WTC11 (cell line): ENCODE data around the gene LRRFIP2. TPM values are rescaled to one million over a fixed set of nuclear protein-coding genes. Genes with fewer than 3 reads are reported as not detected.

Source experiments
- ATAC-seq: fragments of 200-7000 bp; cut with Tn5 transposase; 2 replicates; pipeline ENCODE4 v1.10.0; 2021; ENCODE audit warnings: mild to moderate bottlenecking, moderate library complexity
- CTCF ChIA-PET: fragments of 300-600 bp; sonication (Branson Sonifier 250); formaldehyde crosslinking; loops from one replicate; lab custom pipeline; 2021; ENCODE audit warnings: antibody characterized with exemption; lab: Charles Lee
- POLR2A ChIA-PET: fragments of 350-600 bp; sonication (Branson Sonifier 250); formaldehyde crosslinking; loops from one replicate; lab custom pipeline; 2021; ENCODE audit warnings: antibody characterized with exemption; lab: Charles Lee
- DNase-seq: peaks from one replicate; pipeline ENCODE4 v3.0.0; 2021; ENCODE audit warnings: low spot score
- H3K27ac Mint-ChIP-seq: 2 replicates; pipeline ENCODE4 v1.8.0; 2021; ENCODE audit warnings: mixed read lengths
- H3K27me3 Mint-ChIP-seq: 2 replicates; pipeline ENCODE4 v1.8.0; 2021; ENCODE audit warnings: low read depth, mild to moderate bottlenecking, moderate library complexity, mixed read lengths
- H3K36me3 Mint-ChIP-seq: 2 replicates; pipeline ENCODE4 v1.8.0; 2021; ENCODE audit warnings: mixed read lengths
- H3K4me1 Mint-ChIP-seq: 2 replicates; pipeline ENCODE4 v1.8.0; 2022; ENCODE audit warnings: mixed read lengths
- H3K4me3 Mint-ChIP-seq: 2 replicates; pipeline ENCODE4 v1.8.0; 2021; ENCODE audit warnings: mild to moderate bottlenecking, moderate library complexity, mixed read lengths
- H3K9me3 Mint-ChIP-seq: 2 replicates; pipeline ENCODE4 v1.8.0; 2021; ENCODE audit warnings: mixed read lengths
- CBFB ChIP-seq: sonication (generic); formaldehyde crosslinking; IDR thresholded peaks from 2 replicates; pipeline ENCODE4 v1.8.1; 2022; ENCODE audit warnings: mild to moderate bottlenecking, low read depth, missing genetic modification reagents
- CREB1 ChIP-seq: sonication (generic); formaldehyde crosslinking; IDR thresholded peaks from 2 replicates; pipeline ENCODE4 v1.8.0; 2023; ENCODE audit warnings: mild to moderate bottlenecking, missing genetic modification reagents
- EMX1 ChIP-seq: fragments of 250-450 bp; sonication (Bioruptor Pico); IDR thresholded peaks from 2 replicates; pipeline ENCODE4 v1.8.0; 2021; ENCODE audit warnings: mild to moderate bottlenecking
- FOXJ3 ChIP-seq: sonication (generic); formaldehyde crosslinking; IDR thresholded peaks from 2 replicates; pipeline ENCODE4 v1.9.0; 2021; ENCODE audit warnings: missing genetic modification reagents, mild to moderate bottlenecking, borderline replicate concordance
- GRHL2 ChIP-seq: fragments of 250-450 bp; sonication (Bioruptor Pico); IDR thresholded peaks from 2 replicates; pipeline ENCODE4 v1.8.0; 2022; ENCODE audit warnings: mild to moderate bottlenecking, moderate library complexity; ENCODE audit not compliant: insufficient replicate concordance, severe bottlenecking
- IRF2 ChIP-seq: sonication (generic); formaldehyde crosslinking; IDR thresholded peaks from 2 replicates; pipeline ENCODE4 v1.8.0; 2022; ENCODE audit warnings: low read depth, missing genetic modification reagents, borderline replicate concordance
- KAT7 ChIP-seq: sonication (generic); formaldehyde crosslinking; IDR thresholded peaks from 2 replicates; pipeline ENCODE4 v1.8.1; 2023; ENCODE audit warnings: missing genetic modification reagents, mild to moderate bottlenecking, borderline replicate concordance
- NR1H2 ChIP-seq: sonication (generic); formaldehyde crosslinking; IDR thresholded peaks from 2 replicates; pipeline ENCODE4 v1.9.0; 2021; ENCODE audit warnings: mild to moderate bottlenecking, moderate library complexity, missing genetic modification reagents
- PRRX2 ChIP-seq: fragments of 250-450 bp; sonication (Bioruptor Pico); IDR thresholded peaks from 2 replicates; pipeline ENCODE4 v1.8.0; 2021; ENCODE audit warnings: mild to moderate bottlenecking
- SMAD3 ChIP-seq: sonication (generic); formaldehyde crosslinking; IDR thresholded peaks from 2 replicates; pipeline ENCODE4 v1.8.0; 2022; ENCODE audit warnings: missing genetic modification reagents, mild to moderate bottlenecking, borderline replicate concordance
- ZNF263 ChIP-seq: sonication (generic); formaldehyde crosslinking; IDR thresholded peaks from 2 replicates; pipeline ENCODE4 v1.8.1; 2022; ENCODE audit warnings: low read depth, mild to moderate bottlenecking, moderate library complexity, missing genetic modification reagents
- total RNA-seq: library from RNA; stranded (reverse); gene quantifications from 3 replicates; pipeline ENCODE4 v1.2.3, GENCODE V29; 2021
- TF ChIP-seq, protein P1 (sequence below): sonication (generic); formaldehyde crosslinking; IDR thresholded peaks from 2 replicates; pipeline ENCODE4 v1.8.1; 2022; ENCODE audit warnings: missing genetic modification reagents, borderline replicate concordance
- TF ChIP-seq, protein P2 (sequence below): sonication (generic); formaldehyde crosslinking; IDR thresholded peaks from 2 replicates; pipeline ENCODE4 v1.8.1; 2023; ENCODE audit warnings: mild to moderate bottlenecking, missing genetic modification reagents, moderate library complexity
- TF ChIP-seq, protein P3 (sequence below): sonication (generic); formaldehyde crosslinking; IDR thresholded peaks from 2 replicates; pipeline ENCODE4 v1.8.0; 2023; ENCODE audit warnings: missing genetic modification reagents, mild to moderate bottlenecking, borderline replicate concordance
- TF ChIP-seq, protein P4 (sequence below): fragments of 250-450 bp; sonication (Bioruptor Pico); IDR thresholded peaks from 2 replicates; pipeline ENCODE4 v1.9.0; 2021; ENCODE audit warnings: mild to moderate bottlenecking, borderline replicate concordance
- TF ChIP-seq, protein P5 (sequence below): sonication (generic); formaldehyde crosslinking; IDR thresholded peaks from 2 replicates; pipeline ENCODE4 v1.8.0; 2022; ENCODE audit warnings: mild to moderate bottlenecking, missing genetic modification reagents
- TF ChIP-seq, protein P6 (sequence below): sonication (generic); formaldehyde crosslinking; IDR thresholded peaks from 2 replicates; pipeline ENCODE4 v1.8.1; 2022; ENCODE audit warnings: low read depth, mild to moderate bottlenecking, moderate library complexity, missing genetic modification reagents, borderline replicate concordance
- TF ChIP-seq, protein P7 (sequence below): sonication (generic); formaldehyde crosslinking; conservative IDR thresholded peaks from 2 replicates; pipeline ENCODE4 v1.8.1; 2022; ENCODE audit warnings: mild to moderate bottlenecking, missing genetic modification reagents
- TF ChIP-seq, protein P8 (sequence below): fragments of 250-450 bp; sonication (Bioruptor Pico); conservative IDR thresholded peaks from 2 replicates; pipeline ENCODE4 v1.9.0; 2021; ENCODE audit warnings: mild to moderate bottlenecking

The LRRFIP2 gene
- total RNA-seq, 1 experiment from 2014 or later, result 23.7 TPM

DNA sequence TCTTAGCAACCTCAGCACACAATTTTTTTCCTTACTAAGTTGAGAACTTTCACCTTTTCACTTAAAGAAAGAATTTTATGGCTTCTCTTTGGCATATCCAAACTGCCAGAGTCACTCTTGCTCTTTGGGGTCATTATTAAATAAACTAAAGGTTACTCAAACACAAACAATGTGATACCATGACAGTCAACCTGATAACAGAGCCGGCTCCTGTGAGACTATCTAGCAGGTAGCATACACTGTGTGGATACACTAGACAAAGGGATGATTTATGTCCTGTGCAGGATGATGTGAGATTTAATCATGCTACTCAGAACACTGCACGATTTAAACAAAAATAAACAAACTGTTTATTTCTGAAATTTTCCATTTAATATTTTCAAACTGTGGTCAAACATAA, 35.6 kb downstream of the LRRFIP2 start:
- H3K36me3 Mint-ChIP-seq, result peaks cover 8% of the 10 kb centered on the region
- no peak for TF ChIP-seq IRF2
- TF ChIP-seq CREB1 (CRISPR knock-in tag), result no peak
- no peak for TF ChIP-seq KAT7 (CRISPR knock-in tag)
- no peak for TF ChIP-seq SMAD3
- no peak for TF ChIP-seq ZNF263 (CRISPR knock-in tag)
- TF ChIP-seq FOXJ3 (CRISPR knock-in tag), result no peak
- no peak for TF ChIP-seq PRRX2 (CRISPR knock-in tag)
- no peak for TF ChIP-seq EMX1 (CRISPR knock-in tag)
- TF ChIP-seq, protein P1, sequence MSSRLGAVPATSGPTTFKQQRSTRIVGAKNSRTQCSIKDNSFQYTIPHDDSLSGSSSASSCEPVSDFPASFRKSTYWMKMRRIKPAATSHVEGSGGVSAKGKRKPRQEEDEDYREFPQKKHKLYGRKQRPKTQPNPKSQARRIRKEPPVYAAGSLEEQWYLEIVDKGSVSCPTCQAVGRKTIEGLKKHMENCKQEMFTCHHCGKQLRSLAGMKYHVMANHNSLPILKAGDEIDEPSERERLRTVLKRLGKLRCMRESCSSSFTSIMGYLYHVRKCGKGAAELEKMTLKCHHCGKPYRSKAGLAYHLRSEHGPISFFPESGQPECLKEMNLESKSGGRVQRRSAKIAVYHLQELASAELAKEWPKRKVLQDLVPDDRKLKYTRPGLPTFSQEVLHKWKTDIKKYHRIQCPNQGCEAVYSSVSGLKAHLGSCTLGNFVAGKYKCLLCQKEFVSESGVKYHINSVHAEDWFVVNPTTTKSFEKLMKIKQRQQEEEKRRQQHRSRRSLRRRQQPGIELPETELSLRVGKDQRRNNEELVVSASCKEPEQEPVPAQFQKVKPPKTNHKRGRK (CRISPR knock-in tag), result no peak
- TF ChIP-seq, protein P2, sequence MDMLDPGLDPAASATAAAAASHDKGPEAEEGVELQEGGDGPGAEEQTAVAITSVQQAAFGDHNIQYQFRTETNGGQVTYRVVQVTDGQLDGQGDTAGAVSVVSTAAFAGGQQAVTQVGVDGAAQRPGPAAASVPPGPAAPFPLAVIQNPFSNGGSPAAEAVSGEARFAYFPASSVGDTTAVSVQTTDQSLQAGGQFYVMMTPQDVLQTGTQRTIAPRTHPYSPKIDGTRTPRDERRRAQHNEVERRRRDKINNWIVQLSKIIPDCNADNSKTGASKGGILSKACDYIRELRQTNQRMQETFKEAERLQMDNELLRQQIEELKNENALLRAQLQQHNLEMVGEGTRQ (CRISPR knock-in tag), result no peak
- TF ChIP-seq, protein P3, sequence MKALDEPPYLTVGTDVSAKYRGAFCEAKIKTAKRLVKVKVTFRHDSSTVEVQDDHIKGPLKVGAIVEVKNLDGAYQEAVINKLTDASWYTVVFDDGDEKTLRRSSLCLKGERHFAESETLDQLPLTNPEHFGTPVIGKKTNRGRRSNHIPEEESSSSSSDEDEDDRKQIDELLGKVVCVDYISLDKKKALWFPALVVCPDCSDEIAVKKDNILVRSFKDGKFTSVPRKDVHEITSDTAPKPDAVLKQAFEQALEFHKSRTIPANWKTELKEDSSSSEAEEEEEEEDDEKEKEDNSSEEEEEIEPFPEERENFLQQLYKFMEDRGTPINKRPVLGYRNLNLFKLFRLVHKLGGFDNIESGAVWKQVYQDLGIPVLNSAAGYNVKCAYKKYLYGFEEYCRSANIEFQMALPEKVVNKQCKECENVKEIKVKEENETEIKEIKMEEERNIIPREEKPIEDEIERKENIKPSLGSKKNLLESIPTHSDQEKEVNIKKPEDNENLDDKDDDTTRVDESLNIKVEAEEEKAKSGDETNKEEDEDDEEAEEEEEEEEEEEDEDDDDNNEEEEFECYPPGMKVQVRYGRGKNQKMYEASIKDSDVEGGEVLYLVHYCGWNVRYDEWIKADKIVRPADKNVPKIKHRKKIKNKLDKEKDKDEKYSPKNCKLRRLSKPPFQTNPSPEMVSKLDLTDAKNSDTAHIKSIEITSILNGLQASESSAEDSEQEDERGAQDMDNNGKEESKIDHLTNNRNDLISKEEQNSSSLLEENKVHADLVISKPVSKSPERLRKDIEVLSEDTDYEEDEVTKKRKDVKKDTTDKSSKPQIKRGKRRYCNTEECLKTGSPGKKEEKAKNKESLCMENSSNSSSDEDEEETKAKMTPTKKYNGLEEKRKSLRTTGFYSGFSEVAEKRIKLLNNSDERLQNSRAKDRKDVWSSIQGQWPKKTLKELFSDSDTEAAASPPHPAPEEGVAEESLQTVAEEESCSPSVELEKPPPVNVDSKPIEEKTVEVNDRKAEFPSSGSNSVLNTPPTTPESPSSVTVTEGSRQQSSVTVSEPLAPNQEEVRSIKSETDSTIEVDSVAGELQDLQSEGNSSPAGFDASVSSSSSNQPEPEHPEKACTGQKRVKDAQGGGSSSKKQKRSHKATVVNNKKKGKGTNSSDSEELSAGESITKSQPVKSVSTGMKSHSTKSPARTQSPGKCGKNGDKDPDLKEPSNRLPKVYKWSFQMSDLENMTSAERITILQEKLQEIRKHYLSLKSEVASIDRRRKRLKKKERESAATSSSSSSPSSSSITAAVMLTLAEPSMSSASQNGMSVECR (CRISPR knock-in tag), result no peak
- TF ChIP-seq, protein P4, sequence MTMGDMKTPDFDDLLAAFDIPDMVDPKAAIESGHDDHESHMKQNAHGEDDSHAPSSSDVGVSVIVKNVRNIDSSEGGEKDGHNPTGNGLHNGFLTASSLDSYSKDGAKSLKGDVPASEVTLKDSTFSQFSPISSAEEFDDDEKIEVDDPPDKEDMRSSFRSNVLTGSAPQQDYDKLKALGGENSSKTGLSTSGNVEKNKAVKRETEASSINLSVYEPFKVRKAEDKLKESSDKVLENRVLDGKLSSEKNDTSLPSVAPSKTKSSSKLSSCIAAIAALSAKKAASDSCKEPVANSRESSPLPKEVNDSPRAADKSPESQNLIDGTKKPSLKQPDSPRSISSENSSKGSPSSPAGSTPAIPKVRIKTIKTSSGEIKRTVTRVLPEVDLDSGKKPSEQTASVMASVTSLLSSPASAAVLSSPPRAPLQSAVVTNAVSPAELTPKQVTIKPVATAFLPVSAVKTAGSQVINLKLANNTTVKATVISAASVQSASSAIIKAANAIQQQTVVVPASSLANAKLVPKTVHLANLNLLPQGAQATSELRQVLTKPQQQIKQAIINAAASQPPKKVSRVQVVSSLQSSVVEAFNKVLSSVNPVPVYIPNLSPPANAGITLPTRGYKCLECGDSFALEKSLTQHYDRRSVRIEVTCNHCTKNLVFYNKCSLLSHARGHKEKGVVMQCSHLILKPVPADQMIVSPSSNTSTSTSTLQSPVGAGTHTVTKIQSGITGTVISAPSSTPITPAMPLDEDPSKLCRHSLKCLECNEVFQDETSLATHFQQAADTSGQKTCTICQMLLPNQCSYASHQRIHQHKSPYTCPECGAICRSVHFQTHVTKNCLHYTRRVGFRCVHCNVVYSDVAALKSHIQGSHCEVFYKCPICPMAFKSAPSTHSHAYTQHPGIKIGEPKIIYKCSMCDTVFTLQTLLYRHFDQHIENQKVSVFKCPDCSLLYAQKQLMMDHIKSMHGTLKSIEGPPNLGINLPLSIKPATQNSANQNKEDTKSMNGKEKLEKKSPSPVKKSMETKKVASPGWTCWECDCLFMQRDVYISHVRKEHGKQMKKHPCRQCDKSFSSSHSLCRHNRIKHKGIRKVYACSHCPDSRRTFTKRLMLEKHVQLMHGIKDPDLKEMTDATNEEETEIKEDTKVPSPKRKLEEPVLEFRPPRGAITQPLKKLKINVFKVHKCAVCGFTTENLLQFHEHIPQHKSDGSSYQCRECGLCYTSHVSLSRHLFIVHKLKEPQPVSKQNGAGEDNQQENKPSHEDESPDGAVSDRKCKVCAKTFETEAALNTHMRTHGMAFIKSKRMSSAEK (CRISPR knock-in tag), result no peak
- TF ChIP-seq CBFB (CRISPR knock-in tag), result no peak
- TF ChIP-seq, protein P5, sequence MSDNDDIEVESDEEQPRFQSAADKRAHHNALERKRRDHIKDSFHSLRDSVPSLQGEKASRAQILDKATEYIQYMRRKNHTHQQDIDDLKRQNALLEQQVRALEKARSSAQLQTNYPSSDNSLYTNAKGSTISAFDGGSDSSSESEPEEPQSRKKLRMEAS, result no peak
- TF ChIP-seq NR1H2 (CRISPR knock-in tag), result no peak
- no peaks in the 10 kb centered on the region for H3K9me3 Mint-ChIP-seq
- POLR2A ChIA-PET, result no interaction called here
- H3K4me1 Mint-ChIP-seq, result no peaks in the 10 kb centered on the region
- H3K27me3 Mint-ChIP-seq, result no peaks in the 10 kb centered on the region
- DNase-seq (no peak), ATAC-seq (no peak)
- CTCF ChIA-PET, result no interaction called here
- H3K27ac Mint-ChIP-seq, result no peak overlapping the region
- H3K4me3 Mint-ChIP-seq, result no peak overlapping the region

DNA sequence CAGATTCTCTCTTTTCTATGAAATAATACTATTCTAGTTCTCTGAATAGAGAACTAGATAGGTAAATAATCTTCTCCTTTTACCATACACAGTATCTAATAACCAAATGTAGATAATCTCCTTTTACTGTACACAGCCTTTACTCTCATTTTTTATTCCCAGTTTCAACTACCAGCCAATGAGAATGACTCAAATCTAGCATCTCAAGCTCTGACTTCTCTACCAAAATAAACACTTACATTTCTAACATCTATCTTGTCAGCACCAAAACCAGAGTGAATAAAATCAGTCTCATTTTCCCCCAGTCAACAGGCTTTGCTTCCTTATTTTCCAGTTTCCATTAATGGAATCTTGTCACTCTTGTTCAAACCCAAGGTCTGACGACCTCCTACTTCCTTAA, 36.9 kb downstream of the LRRFIP2 start:
- TF ChIP-seq, protein P6, sequence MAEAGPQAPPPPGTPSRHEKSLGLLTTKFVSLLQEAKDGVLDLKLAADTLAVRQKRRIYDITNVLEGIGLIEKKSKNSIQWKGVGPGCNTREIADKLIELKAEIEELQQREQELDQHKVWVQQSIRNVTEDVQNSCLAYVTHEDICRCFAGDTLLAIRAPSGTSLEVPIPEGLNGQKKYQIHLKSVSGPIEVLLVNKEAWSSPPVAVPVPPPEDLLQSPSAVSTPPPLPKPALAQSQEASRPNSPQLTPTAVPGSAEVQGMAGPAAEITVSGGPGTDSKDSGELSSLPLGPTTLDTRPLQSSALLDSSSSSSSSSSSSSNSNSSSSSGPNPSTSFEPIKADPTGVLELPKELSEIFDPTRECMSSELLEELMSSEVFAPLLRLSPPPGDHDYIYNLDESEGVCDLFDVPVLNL, result no peak
- TF ChIP-seq, protein P7, sequence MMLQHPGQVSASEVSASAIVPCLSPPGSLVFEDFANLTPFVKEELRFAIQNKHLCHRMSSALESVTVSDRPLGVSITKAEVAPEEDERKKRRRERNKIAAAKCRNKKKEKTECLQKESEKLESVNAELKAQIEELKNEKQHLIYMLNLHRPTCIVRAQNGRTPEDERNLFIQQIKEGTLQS (CRISPR knock-in tag), result no peak
- TF ChIP-seq GRHL2 (CRISPR knock-in tag), result no peak
- TF ChIP-seq, protein P8, sequence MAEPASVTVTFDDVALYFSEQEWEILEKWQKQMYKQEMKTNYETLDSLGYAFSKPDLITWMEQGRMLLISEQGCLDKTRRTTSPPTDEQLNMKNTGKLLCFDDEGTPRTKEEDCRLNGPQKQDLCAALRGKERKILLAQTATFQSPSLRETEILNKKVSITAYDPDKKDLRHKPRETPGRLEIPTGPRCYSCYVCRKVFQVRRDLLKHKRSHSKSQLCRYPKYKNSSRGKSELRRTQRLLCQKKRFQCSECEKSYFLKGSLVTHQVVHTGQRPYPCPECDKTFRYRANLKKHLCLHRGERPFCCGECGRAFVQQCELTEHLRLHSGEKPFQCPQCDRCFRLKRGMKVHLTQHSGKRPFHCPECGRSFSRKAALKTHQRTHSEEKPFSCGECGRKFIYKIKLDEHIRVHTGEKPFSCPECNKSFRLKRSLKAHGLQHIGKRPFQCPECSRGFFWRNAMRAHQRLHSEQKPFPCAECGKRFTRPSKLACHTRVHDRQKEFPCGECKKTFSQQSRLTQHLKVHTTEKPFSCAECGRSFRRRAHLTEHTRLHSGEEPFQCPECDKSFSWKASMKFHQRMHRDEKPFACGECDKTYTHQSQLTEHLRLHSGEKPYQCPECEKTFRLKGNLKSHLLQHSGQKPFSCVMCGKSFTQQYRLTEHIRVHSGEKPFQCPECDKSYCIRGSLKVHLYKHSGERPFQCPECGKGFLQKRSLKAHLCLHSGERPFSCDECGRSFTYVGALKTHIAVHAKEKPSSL (CRISPR knock-in tag), result no peak
- peak overlapping the region; percentile 0; the same call in 1 of the 2 replicates for H3K27ac Mint-ChIP-seq
- H3K9me3 Mint-ChIP-seq, result no peaks in the 10 kb centered on the region
- POLR2A ChIA-PET, result no interaction called here
- peaks cover 7% of the 10 kb centered on the region for H3K4me1 Mint-ChIP-seq
- H3K27me3 Mint-ChIP-seq, result no peaks in the 10 kb centered on the region
- DNase-seq (no peak), ATAC-seq (no peak)
- CTCF ChIA-PET, result no interaction called here
- H3K4me3 Mint-ChIP-seq, result no peak overlapping the region
- H3K36me3 Mint-ChIP-seq, result no peaks in the 10 kb centered on the region
